GM21528 (cell line): ENCODE results near the gene ELF2.
"Not testable (repeated sequence)": the region's sequence is repeated elsewhere in the genome, so short reads cannot be mapped to it uniquely, and the experiment has no call there.

ENCODE experiments used
- ATAC-seq: cut with Tn5 transposase; IDR thresholded peaks from one replicate; pipeline ENCODE4 v1.9.1; 2021; ENCODE audit warnings: mild to moderate bottlenecking, moderate library complexity; ENCODE audit not compliant: unreplicated experiment, low FRiP score

The ELF2 gene

GRCh38 chr4:139177049-139177868 is at the start of gene ELF2:
ELF2 (minus strand) TSS chr4:139177218; CDS start chr4:139137701, 39,517 bp downstream.
- peak; percentile 43 for ATAC-seq

- ATAC-seq, result no peak
Measured at GRCh38 chr4:139223682-139224317, 46.8 kb upstream of the ELF2 start.

- ATAC-seq, result no peak
Measured at GRCh38 chr4:139222215-139222614, 45.2 kb upstream of the ELF2 start.

- ATAC-seq, result no peak
Measured at GRCh38 chr4:139221687-139222086, 44.7 kb upstream of the ELF2 start.

GRCh38 chr4:139219450-139220055 is 42.5 kb upstream of the ELF2 start:
- no peak for ATAC-seq

GRCh38 chr4:139214039-139214534 is 37.1 kb upstream of the ELF2 start:
- ATAC-seq, result peak; percentile 99

GRCh38 chr4:139213633-139214032 is 36.6 kb upstream of the ELF2 start:
- ATAC-seq, result peak; percentile 3

GRCh38 chr4:139212900-139213299 is 35.9 kb upstream of the ELF2 start:
- no peak for ATAC-seq

GRCh38 chr4:139210486-139210885 is 33.5 kb upstream of the ELF2 start:
- no peak for ATAC-seq

- no peak for ATAC-seq
Measured at GRCh38 chr4:139209470-139210063, 32.5 kb upstream of the ELF2 start.

GRCh38 chr4:139208404-139208945 is 31.5 kb upstream of the ELF2 start:
- ATAC-seq, result no peak

- ATAC-seq, result no peak
Measured at GRCh38 chr4:139207873-139208403, 30.9 kb upstream of the ELF2 start.

- ATAC-seq, result no peak
Measured at GRCh38 chr4:139207247-139207646, 30.2 kb upstream of the ELF2 start.

GRCh38 chr4:139202991-139203390 is 26.0 kb upstream of the ELF2 start:
- ATAC-seq, result no peak

- no peak for ATAC-seq
Measured at GRCh38 chr4:139200506-139200905, 23.5 kb upstream of the ELF2 start.

GRCh38 chr4:139200102-139200501 is 23.1 kb upstream of the ELF2 start:
- ATAC-seq, result no peak

- ATAC-seq, result not testable (repeated sequence)
Measured at GRCh38 chr4:139197214-139197613, 20.2 kb upstream of the ELF2 start.

GRCh38 chr4:139196462-139196861 is 19.4 kb upstream of the ELF2 start:
- ATAC-seq, result no peak

GRCh38 chr4:139191373-139191772 is 14.4 kb upstream of the ELF2 start:
- no peak for ATAC-seq

- ATAC-seq, result no peak
Measured at GRCh38 chr4:139189972-139190371, 13.0 kb upstream of the ELF2 start.

- ATAC-seq, result no peak
Measured at GRCh38 chr4:139189417-139189749, 12.4 kb upstream of the ELF2 start.
